ENCODE data around the gene NDUFB11.

The NDUFB11 gene

GRCh38 chrX:47172971-47173792 is 28.7 kb upstream of the NDUFB11 start:
- TF ChIP-seq EGR1 (IDR thresholded peaks at IDR 0.05) (no peak), TCF12 (IDR thresholded peaks at IDR 0.05; ENCODE audit: low read depth) (no peak), YY1 (IDR thresholded peaks at IDR 0.05; ENCODE audit: low read depth) (no peak), RAD21 (IDR thresholded peaks at IDR 0.05; ENCODE audit: low read depth) (no peak), REST (IDR thresholded peaks at IDR 0.05; ENCODE audit: low read depth) (no peak), FOXM1 (IDR thresholded peaks at IDR 0.05; ENCODE audit: borderline replicate concordance, low read depth) (no peak), TEAD4 (IDR thresholded peaks at IDR 0.05) (no peak), CEBPB (IDR thresholded peaks at IDR 0.05) (no peak), CREB1 (IDR thresholded peaks at IDR 0.05; ENCODE audit: low read depth) (no peak), ZBTB7A (IDR thresholded peaks at IDR 0.05; ENCODE audit: low read depth) (no peak), TAF1 (IDR thresholded peaks at IDR 0.05; ENCODE audit: low read depth) (no peak), NFIC (IDR thresholded peaks at IDR 0.05) (no peak)
- TF ChIP-seq, protein P1, sequence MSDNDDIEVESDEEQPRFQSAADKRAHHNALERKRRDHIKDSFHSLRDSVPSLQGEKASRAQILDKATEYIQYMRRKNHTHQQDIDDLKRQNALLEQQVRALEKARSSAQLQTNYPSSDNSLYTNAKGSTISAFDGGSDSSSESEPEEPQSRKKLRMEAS (IDR thresholded peaks at IDR 0.05): no peak

DNA sequence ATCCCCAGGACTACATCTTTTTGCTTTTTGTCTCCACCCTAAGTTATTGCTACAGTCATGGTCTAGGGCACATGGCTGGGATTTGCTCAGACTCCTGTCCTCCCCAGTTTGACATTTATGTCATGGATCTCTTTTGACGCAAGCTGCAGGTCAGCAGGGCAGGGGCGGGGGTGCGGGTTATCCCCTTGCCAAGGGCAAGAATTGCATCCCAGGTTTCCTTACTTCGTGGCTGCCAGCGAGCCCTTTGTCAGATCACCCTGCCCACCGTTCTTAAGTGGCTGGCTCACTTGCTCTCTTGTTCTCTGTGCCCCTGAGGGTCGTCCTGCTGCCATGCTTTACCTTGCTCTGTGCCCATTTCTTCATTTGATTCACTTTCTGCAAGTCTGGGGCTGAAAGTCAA is 28.0 kb upstream of the NDUFB11 start:
- TF ChIP-seq TEAD4 (IDR thresholded peaks at IDR 0.05) (no peak), RAD21 (IDR thresholded peaks at IDR 0.05; ENCODE audit: low read depth) (no peak), ZBTB7A (IDR thresholded peaks at IDR 0.05; ENCODE audit: low read depth) (no peak), CEBPB (IDR thresholded peaks at IDR 0.05) (no peak)

- TF ChIP-seq YY1 (IDR thresholded peaks at IDR 0.05; ENCODE audit: low read depth) (no peak), EP300 (IDR thresholded peaks at IDR 0.05; ENCODE audit: borderline replicate concordance) (no peak), EGR1 (IDR thresholded peaks at IDR 0.05) (no peak), NFIC (IDR thresholded peaks at IDR 0.05) (no peak), FOXM1 (IDR thresholded peaks at IDR 0.05; ENCODE audit: borderline replicate concordance, low read depth) (no peak), TCF12 (IDR thresholded peaks at IDR 0.05; ENCODE audit: low read depth) (no peak), RAD21 (IDR thresholded peaks at IDR 0.05; ENCODE audit: low read depth) (no peak)
- TF ChIP-seq, protein P1 (IDR thresholded peaks at IDR 0.05): no peak
- TF ChIP-seq, protein P2, sequence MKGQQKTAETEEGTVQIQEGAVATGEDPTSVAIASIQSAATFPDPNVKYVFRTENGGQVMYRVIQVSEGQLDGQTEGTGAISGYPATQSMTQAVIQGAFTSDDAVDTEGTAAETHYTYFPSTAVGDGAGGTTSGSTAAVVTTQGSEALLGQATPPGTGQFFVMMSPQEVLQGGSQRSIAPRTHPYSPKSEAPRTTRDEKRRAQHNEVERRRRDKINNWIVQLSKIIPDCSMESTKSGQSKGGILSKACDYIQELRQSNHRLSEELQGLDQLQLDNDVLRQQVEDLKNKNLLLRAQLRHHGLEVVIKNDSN (IDR thresholded peaks at IDR 0.05): no peak
These were observed 27.5 kb upstream of the NDUFB11 start for GRCh38 chrX:47171996-47172395.

GRCh38 chrX:47170861-47171692 is 26.6 kb upstream of the NDUFB11 start:
- TF ChIP-seq EGR1 (IDR thresholded peaks at IDR 0.05): no peak
- TF ChIP-seq FOXM1 (IDR thresholded peaks at IDR 0.05; ENCODE audit: borderline replicate concordance, low read depth): no peak
- no peak for TF ChIP-seq EP300 (IDR thresholded peaks at IDR 0.05; ENCODE audit: borderline replicate concordance)
- no peak for TF ChIP-seq NFIC (IDR thresholded peaks at IDR 0.05)
- TF ChIP-seq, protein P2 (IDR thresholded peaks at IDR 0.05): no peak
- no peak for TF ChIP-seq TCF12 (IDR thresholded peaks at IDR 0.05; ENCODE audit: low read depth)
- no peak for TF ChIP-seq CEBPB (IDR thresholded peaks at IDR 0.05)
- TF ChIP-seq, protein P1 (IDR thresholded peaks at IDR 0.05): no peak
- no peak for TF ChIP-seq RAD21 (IDR thresholded peaks at IDR 0.05; ENCODE audit: low read depth)
- TF ChIP-seq TAF1 (IDR thresholded peaks at IDR 0.05; ENCODE audit: low read depth): no peak
- no peak for TF ChIP-seq REST (IDR thresholded peaks at IDR 0.05; ENCODE audit: low read depth)
- no peak for TF ChIP-seq ZBTB7A (IDR thresholded peaks at IDR 0.05; ENCODE audit: low read depth)

Data from Ishikawa (cell line).